ENCODE data around the gene EGR1.

EGR1 gene

DNA sequence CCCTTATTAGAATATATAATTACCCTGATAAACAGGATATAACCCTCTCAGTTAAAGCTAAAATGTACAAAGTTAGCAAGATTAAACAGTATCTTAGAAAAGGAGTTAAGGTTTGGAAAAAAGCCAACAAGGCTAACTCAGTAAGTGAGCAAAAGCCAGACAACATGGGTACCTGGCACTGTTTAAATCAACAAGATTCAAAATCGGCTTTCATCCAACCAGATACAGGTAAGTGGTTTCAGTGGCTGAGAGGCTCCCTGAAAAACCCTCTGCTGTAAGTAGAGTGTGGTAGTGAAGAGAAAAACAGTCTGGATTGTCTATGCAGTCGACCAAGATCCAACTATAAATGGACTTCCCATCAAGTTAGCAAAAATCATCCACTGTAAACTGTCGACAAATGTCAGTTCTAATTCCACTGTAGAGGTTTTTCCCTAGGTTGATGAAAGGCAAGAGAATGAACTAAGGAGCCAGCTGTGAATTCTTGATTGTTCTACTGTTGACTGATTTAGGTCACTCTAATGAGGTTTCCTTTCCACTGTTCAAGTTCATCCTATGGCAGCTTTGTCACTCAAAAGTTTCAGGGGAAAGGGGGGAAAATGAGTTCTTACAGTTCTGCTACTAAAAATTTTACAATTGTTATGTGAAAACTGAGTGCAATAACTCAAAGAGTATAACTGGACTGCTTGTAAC lies 50.4 kb downstream of the EGR1 start:
- DNase-seq = no peak

DNA sequence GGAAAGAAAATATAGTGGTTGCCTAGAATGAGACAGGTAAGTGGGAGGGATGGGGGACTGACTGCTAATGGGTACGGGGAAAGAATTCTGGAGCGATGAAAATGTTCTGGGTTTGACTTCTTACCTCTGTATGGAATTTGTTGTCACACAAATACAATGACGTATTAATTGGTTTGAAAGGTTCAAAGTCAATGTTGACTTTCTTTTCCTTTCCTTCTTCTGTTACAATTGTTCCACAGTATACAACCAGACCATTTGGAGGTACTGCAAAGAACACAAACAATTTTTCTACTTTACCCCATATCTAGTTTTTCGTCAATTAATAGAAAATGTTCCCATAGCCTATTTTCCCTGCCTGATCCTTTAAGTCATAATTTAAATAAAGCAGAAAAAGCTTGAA lies 52.2 kb downstream of the EGR1 start:
- DNase-seq = no peak
